Activated CD4-positive, alpha-beta T cell treated with anti-CD3 and anti-CD28 coated beads, Interleukin-2, amount 50 U/mL, for 1 hour (primary cell): ENCODE data around the gene PXN.
A peak's percentile ranks its signal among the peaks of the same experiment; 100 is the strongest.
"Not testable (repeated sequence)": the region's sequence is repeated elsewhere in the genome, so short reads cannot be mapped to it uniquely, and the experiment has no call there.

Experiments used
- DNase-seq: peaks from one replicate; pipeline ENCODE4 v3.0.0-alpha.2; 2020

The PXN gene

DNA sequence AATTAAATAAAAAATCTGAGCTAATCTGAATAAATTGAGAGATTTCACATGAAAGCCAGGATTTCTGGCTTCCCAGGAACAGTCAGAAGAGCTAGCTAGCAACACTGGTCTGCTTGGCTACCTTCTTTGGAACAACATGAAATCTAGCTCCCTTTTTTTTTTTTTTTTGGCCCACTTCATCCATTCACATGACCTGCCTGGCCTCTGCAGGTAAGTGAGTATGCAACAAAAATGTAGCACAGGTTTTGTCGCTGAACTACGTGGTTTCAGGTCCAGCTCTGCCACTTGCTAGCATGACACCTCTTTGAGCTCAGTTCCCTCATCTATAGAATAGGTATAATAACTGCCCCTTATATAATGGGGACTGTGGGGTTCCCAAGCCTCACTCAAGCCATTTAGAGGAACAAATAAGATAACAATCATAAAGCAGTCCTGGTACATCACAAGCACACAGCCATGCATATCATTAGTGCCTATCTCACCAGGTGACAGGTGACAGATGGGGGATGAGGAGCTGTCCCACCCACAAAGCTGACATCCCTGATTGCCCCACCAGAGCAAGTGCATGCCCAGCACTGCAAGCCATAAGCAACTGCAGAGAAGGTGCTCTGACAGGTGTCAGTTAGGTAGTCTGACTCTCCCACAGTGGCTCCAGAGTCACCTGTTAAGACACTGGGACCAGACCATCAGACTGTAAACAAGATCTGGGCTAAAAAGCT lies 25.6 kb downstream of the PXN start:
- DNase-seq, result no peak

GRCh38 chr12:120238839-120239445 lies 26.6 kb downstream of the PXN start:
- DNase-seq, result no peak

DNA sequence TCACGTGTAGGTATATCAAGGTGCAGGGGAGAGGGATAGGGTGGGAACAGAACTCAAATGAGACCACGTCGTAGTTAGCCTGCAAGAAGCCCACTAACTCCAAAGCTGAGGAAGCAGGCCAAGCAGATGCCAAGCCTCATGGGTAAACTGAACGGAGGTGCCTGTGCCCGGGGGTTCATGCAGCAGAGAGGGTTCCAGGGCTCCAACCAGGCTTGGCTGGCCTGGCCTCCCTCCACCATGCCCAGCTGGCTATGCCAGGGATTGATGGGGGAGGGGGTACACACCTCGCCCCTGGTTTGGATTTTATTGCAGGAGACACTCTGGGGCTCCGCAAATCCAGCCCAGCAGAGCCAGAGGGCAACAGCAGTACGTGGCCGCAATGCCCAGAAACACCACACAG lies 27.3 kb downstream of the PXN start:
- no peak for DNase-seq

GRCh38 chr12:120237360-120238171 lies 28.0 kb downstream of the PXN start:
- no peak for DNase-seq

- not testable (repeated sequence) for DNase-seq
Observed at GRCh38 chr12:120236809-120237208, 28.7 kb downstream of the PXN start.

DNA sequence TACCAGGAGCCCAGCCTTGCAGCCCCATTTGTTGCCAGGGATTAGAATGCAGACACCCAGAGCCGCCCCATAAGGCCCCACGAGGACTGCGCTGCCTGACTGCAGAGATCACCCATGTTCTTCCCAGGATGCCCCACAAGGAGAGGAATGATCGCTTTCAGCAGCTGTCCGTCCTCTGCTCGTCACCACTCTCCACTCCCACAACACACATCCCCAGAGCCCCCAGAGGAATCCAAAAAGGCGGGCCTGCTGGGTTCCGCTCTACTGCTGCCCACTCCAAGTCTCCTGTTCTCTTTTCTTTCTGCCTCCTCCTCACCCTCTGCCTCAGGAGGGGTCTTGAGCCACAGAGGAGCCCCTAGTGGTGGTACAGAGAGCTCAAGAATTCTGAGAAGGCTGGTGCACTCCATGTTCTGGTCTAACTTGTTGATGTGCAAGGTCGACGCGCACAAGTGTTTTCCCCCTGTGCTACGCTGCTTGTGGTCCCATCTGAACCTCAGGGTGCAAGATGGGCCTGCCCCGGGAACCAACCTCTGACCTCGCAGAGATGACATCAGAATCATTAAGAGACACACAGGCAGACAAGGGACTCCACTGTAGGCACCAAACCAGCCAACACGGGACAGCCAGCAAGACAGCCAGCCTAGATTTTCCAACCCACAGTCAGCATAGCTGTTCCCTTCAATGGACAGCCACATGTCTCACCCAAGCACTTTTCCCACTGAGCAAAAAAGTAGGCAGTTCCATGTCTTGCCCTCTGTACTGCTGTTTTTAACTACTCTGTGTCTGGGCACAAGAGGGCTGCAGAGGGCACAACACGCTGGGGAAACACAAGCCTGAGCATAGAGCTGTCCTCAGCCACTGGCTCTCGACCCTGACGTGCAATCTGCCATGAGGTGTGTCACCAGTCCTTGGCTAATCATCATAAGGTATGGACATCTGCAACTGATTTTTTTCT lies 29.9 kb downstream of the PXN start:
- DNase-seq, result no peak

- no peak for DNase-seq
Observed at GRCh38 chr12:120234643-120235368, 30.7 kb downstream of the PXN start.

DNA sequence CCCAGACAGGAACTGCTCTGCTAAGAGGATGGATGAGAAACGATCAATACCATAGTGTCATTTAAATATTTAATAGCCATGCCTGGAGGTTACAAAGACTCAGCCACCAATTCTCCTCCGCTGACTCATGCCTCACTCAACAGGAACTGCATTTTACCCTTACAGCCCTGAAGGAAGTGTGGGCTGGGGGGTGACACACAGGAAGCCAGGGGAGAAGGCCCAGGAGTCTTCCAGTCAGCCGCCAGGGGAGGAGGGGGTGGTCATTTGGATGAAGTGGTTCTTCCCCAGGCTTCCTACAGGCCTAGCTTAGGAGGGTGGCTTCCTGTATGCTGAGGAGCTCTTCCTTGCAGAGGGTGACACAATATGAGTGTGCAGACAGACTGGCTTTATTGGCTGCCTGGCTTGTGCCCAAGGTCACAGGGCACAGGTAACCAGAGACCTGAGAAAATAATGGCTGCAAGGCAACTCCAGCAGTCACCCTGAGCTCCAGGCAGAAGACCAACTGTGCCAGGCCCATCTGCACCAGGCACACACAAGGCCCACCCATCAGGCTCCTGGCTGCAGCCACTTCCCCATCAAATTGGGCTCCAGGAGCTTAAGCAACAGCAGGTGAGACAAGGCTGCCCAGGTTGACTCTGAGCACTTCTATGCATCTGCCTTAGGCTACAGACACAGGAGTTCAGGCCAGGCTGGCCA lies 34.1 kb downstream of the PXN start:
- DNase-seq, result peak; percentile 68

DNA sequence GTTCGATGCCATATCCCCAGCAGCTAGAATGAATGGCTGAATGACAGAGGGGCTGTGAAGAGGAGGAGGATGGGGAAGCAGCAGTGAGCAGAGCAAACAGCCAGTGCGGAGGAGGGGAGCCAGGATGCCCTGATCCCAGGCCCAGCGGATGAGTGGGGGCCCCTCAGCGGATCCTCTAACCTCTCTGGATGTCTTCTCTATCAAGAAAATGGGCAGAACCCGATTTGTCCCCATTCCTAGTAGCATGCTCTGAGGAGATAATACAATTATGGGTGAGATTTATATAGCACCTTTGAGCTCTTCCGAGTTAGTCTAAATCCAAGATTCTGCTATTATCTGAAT lies 34.6 kb downstream of the PXN start:
- DNase-seq, result no peak

DNA sequence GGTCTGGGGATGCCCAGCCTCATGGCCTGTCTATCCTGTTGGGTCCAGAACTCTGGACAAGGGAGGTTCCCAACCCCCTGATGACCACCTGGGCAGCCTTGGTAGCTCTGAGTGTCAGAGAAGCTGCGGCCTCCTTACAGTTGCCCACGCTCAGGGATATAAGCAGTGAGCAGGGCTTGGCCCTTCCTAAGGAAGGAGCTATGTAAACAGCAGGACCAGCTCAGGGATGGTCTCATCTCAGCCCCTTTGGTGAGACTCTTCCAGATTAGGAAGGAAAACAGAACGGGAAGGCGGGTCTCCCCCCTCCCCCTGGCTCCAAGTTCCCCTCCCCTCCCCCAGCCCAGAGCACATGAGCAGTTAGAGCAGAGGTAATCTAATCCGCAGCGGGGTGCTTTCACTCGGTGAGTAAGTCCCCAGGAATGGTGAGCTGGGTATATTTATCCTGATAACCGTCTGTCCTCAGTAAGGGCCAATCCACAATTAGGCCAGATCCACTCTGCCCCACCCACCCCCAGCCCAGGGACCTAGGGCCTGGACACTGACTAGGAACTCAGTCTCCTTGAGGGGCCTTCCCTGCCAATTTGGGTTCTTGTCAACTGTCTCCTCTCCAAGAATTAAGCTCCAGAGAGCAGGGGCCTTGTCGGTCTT lies 35.1 kb downstream of the PXN start:
- DNase-seq, result no peak

- DNase-seq, result no peak
Observed at GRCh38 chr12:120229487-120230325, 35.8 kb downstream of the PXN start.

DNA sequence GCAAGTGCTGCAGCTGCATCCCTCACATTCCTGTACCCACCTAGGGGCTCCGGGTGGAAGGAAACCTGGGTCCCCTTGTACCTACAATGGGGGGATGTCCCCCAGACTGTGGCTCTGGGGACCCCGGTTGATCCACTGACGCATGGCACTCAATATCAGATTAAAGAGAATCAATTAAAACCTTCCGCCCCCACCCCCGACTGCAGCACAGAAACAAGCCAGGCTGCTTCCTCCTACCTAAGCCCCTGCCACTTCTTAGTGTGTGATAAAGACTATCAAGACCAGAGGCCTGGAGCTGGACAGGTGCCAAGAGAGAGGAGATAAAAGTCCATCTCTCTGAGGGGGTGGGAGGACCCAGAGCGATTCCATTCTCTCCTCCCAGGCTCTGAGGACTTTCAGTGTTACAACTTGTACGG lies 36.5 kb downstream of the PXN start:
- no peak for DNase-seq

- DNase-seq, result peak; percentile 90
Observed at GRCh38 chr12:120228291-120229070, 37.0 kb downstream of the PXN start.

DNA sequence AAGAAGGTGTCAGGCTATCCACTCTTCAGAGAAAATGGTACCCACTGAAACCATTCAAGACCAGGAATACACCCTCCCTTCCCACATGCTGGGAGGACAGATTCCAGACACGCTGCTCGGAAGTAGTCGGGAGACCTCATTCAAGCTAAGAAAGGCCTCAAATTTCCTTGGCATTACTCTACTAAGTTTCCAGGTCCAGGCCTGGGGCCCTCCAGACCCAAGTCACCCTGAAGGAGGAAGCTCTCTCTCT lies 37.6 kb downstream of the PXN start:
- no peak for DNase-seq

GRCh38 chr12:120227233-120228040 lies 38.1 kb downstream of the PXN start:
- DNase-seq, result no peak

GRCh38 chr12:120225852-120226640 lies 39.5 kb downstream of the PXN start:
- no peak for DNase-seq

DNA sequence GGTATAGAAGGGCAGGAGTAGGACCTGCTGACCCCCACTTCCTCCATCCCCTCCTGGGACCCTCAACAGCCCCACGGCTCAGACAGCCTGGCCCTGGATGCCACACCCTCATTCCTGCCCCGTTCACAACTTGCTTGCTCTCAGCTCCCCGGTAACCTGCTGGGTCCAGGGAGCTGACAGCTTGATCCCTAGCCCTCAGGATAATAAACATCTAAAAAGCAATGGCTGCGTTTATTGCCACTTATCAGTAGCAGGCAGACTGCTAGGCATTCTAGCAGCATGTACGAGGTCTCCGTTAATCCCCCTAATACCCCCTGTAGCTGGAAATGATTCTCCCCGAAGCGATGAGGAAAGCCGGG lies 40.4 kb downstream of the PXN start:
- no peak for DNase-seq
